Adrenal gland (tissue), 5 donors: ENCODE data around the gene KPNA3.

ENCODE experiments used
- CTCF ChIP-seq, 6 experiments: fragments of 450-650 bp in 4 of 6; fragments of 200-600 bp in 2 of 6; sonication (generic) in 1 of 6; IDR thresholded peaks; 1 replicate in 5 of 6; 2 replicates in 1 of 6; pipeline versions ENCODE4 v1.5.1 to v1.8.0; 2016 to 2021; ENCODE audit warnings: antibody characterized with exemption in 6 of 6, mild to moderate bottlenecking in 2 of 6, moderate library complexity in 1 of 6
- POLR2A ChIP-seq, 2 donors: fragments of 450-650 bp; IDR thresholded peaks; one replicate each; pipeline ENCODE4 v1.6.1; 2017; ENCODE audit warnings: antibody characterized with exemption in 2 of 2, mild to moderate bottlenecking in 2 of 2, moderate library complexity in 1 of 2
- donor health status: DM: no; HTN: no; CAD: no.

GRCh38 chr13:49782784-49783183, 9.7 kb downstream of the KPNA3 start:
- TF ChIP-seq CTCF (IDR thresholded peaks at IDR 0.05) (no peak), POLR2A (IDR thresholded peaks at IDR 0.05) (no peak)
